Liver (tissue), 9 donors: ENCODE results near the gene GPR33. TPM values are rescaled to one million over a fixed set of nuclear protein-coding genes. Genes with fewer than 3 reads are reported as not detected.

Experiments used
- DNase-seq: peaks from one replicate; pipeline ENCODE4 v3.0.0-alpha.2; 2017; ENCODE audit warnings: low spot score
- H3K27ac ChIP-seq, 2 donors: one replicate each; pipeline ENCODE4 v1.7.0; 2013; ENCODE audit warnings: inconsistent platforms in 2 of 2, low read length in 2 of 2, control low read depth in 1 of 2, low read depth in 1 of 2, mild to moderate bottlenecking in 1 of 2
- H3K27me3 ChIP-seq, 4 donors: one replicate each; pipeline versions ENCODE4 v1.6.1 to v1.7.0; 2013; ENCODE audit warnings: low read length in 3 of 4, inconsistent platforms in 1 of 4, mild to moderate bottlenecking in 1 of 4, moderate library complexity in 1 of 4; ENCODE audit not compliant: control insufficient read depth in 4 of 4, insufficient read depth in 4 of 4
- H3K36me3 ChIP-seq, 4 donors: one replicate each; pipeline versions ENCODE4 v1.6.1 to v1.7.0; 2013; ENCODE audit warnings: low read length in 3 of 4, mild to moderate bottlenecking in 3 of 4, low read depth in 1 of 4, moderate library complexity in 1 of 4; ENCODE audit not compliant: control insufficient read depth in 4 of 4, insufficient read depth in 3 of 4
- H3K4me1 ChIP-seq, 4 donors: one replicate each; pipeline versions ENCODE4 v1.6.1 to v1.7.0; 2013; ENCODE audit warnings: low read length in 3 of 4, mild to moderate bottlenecking in 3 of 4, moderate library complexity in 1 of 4; ENCODE audit not compliant: control insufficient read depth in 4 of 4, insufficient read depth in 4 of 4
- H3K4me3 ChIP-seq, 3 donors: one replicate each; pipeline versions ENCODE4 v1.6.1 to v1.7.0; 2013; ENCODE audit warnings: low read length in 3 of 3, control low read depth in 1 of 3, low read depth in 1 of 3, mild to moderate bottlenecking in 1 of 3
- H3K9ac ChIP-seq, 2 donors: one replicate each; pipeline ENCODE4 v1.7.0; 2013; ENCODE audit warnings: low read length in 2 of 2, mild to moderate bottlenecking in 2 of 2, moderate library complexity in 2 of 2, control low read depth in 1 of 2, low read depth in 1 of 2
- H3K9me3 ChIP-seq, 4 donors: one replicate each; pipeline versions ENCODE4 v1.6.1 to v1.7.0; 2013; ENCODE audit warnings: low read length in 3 of 4; ENCODE audit not compliant: control insufficient read depth in 4 of 4
- EGR1 ChIP-seq, 2 donors: IDR thresholded peaks; 2 replicates each; pipeline ENCODE4 v1.6.1; 2016 to 2018; ENCODE audit warnings: antibody characterized with exemption in 2 of 2, low read depth in 2 of 2
- FOXA1 ChIP-seq: IDR thresholded peaks from 2 replicates; pipeline ENCODE4 v1.6.1; 2016; ENCODE audit warnings: antibody characterized with exemption
- FOXA2 ChIP-seq: IDR thresholded peaks from 2 replicates; pipeline ENCODE4 v1.6.1; 2016; ENCODE audit warnings: antibody characterized with exemption
- HNF4A ChIP-seq, 2 donors: conservative IDR thresholded peaks; 2 replicates each; pipeline ENCODE4 v1.6.1; 2016; ENCODE audit warnings: antibody characterized with exemption in 2 of 2, mild to moderate bottlenecking in 2 of 2
- HNF4G ChIP-seq: IDR thresholded peaks from 2 replicates; pipeline ENCODE4 v1.6.1; 2016; ENCODE audit warnings: antibody characterized with exemption
- MAX ChIP-seq: IDR thresholded peaks from 2 replicates; pipeline ENCODE4 v1.6.1; 2016; ENCODE audit warnings: antibody characterized with exemption
- NR2F2 ChIP-seq: IDR thresholded peaks from 2 replicates; pipeline ENCODE4 v1.6.1; 2016; ENCODE audit warnings: antibody characterized with exemption
- RAD21 ChIP-seq, 2 donors: IDR thresholded peaks; 2 replicates each; pipeline ENCODE4 v1.6.1; 2016; ENCODE audit warnings: antibody characterized with exemption in 2 of 2, mild to moderate bottlenecking in 2 of 2
- REST ChIP-seq: IDR thresholded peaks from 2 replicates; pipeline ENCODE4 v1.6.1; 2016; ENCODE audit warnings: antibody characterized with exemption, mild to moderate bottlenecking
- RXRA ChIP-seq, 2 donors: IDR thresholded peaks; 2 replicates each; pipeline ENCODE4 v1.6.1; 2017 to 2018; ENCODE audit warnings: antibody characterized with exemption in 2 of 2, mild to moderate bottlenecking in 1 of 2
- SP1 ChIP-seq: IDR thresholded peaks from 2 replicates; pipeline ENCODE4 v1.6.1; 2018; ENCODE audit warnings: antibody characterized with exemption, mild to moderate bottlenecking
- TAF1 ChIP-seq: conservative IDR thresholded peaks from 2 replicates; pipeline ENCODE4 v1.6.1; 2016; ENCODE audit warnings: antibody characterized with exemption, mild to moderate bottlenecking
- YY1 ChIP-seq: IDR thresholded peaks from 2 replicates; pipeline ENCODE4 v1.6.1; 2016; ENCODE audit warnings: antibody characterized with exemption, mild to moderate bottlenecking
- WGBS: extraction: QIAGEN DNeasy Blood & Tissue Kit; methylation state at CpG from one replicate; pipeline ENCODE4 v1.1.7; 2013; 5-methylcytosine and 5-hydroxymethylcytosine counted together
- polyA plus RNA-seq, 2 donors: library from polyadenylated mRNA; stranded (reverse) in 1 of 2; unstranded in 1 of 2; fragments of 200-250 nt in 1 of 2; fragments of >200 nt in 1 of 2; fragmentation: Nextera tagmentation in 1 of 2; extraction: Ambion mirVana in 1 of 2; gene quantifications; one replicate each; pipeline versions ENCODE4 v1.2.1 to v1.2.3, GENCODE V29; 2013 to 2015
- total RNA-seq, 2 donors: library from RNA; depleted of rRNA; stranded (reverse); fragments of >200 nt; gene quantifications; one replicate each; pipeline ENCODE4 v1.2.3, GENCODE V29; 2014
- TF ChIP-seq, protein P1 (sequence below): IDR thresholded peaks from 2 replicates; pipeline ENCODE4 v1.6.1; 2016; ENCODE audit warnings: antibody characterized with exemption
- TF ChIP-seq, protein P2 (sequence below): fragments of 150-350 bp; IDR thresholded peaks from 2 replicates; pipeline ENCODE4 v1.5.1; 2017; ENCODE audit warnings: improper control_type of control experiment, low read depth, low read length; ENCODE audit not compliant: missing input control
- TF ChIP-seq, protein P3 (sequence below): IDR thresholded peaks from 2 replicates; pipeline ENCODE4 v1.6.1; 2016; ENCODE audit warnings: antibody characterized with exemption
- donor health status: healthy.
- donor health status: healthy.
- donor health status: healthy.
- donor health status: healthy.
- donor health status: healthy.

GPR33 gene
- total and polyA plus RNA-seq, 4 donors, result not detected

DNA sequence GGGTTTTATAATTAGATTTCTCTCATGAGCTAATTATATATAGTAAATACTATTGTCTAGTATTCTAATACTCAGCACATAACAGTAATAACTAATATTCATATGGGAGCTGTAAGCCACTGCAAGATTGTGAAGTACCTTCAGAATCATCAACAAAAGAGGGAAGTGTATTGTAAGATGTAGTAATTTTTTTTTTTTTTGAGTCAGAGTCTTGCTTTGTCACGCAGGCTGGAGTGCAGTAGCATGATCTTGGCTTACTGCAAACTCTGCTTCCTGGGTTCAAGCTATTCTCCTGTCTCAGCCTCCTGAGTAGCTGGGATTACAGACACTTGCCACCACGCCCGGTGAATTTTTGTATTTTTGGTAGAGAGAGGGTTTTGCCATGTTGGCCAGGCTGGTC lies 3.1 kb downstream of the GPR33 start:
- Histone ChIP-seq H3K27me3 (no peaks in the 10 kb centered on the region), H3K36me3 (no peaks in the 10 kb centered on the region), H3K27ac (no peak overlapping the region), H3K9me3 (no peaks in the 10 kb centered on the region), H3K4me1 (no peaks in the 10 kb centered on the region), H3K4me3 (no peak overlapping the region), H3K9ac (no peak overlapping the region)
- TF ChIP-seq, protein P1, sequence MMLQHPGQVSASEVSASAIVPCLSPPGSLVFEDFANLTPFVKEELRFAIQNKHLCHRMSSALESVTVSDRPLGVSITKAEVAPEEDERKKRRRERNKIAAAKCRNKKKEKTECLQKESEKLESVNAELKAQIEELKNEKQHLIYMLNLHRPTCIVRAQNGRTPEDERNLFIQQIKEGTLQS, result no peak
- TF ChIP-seq, protein P2, sequence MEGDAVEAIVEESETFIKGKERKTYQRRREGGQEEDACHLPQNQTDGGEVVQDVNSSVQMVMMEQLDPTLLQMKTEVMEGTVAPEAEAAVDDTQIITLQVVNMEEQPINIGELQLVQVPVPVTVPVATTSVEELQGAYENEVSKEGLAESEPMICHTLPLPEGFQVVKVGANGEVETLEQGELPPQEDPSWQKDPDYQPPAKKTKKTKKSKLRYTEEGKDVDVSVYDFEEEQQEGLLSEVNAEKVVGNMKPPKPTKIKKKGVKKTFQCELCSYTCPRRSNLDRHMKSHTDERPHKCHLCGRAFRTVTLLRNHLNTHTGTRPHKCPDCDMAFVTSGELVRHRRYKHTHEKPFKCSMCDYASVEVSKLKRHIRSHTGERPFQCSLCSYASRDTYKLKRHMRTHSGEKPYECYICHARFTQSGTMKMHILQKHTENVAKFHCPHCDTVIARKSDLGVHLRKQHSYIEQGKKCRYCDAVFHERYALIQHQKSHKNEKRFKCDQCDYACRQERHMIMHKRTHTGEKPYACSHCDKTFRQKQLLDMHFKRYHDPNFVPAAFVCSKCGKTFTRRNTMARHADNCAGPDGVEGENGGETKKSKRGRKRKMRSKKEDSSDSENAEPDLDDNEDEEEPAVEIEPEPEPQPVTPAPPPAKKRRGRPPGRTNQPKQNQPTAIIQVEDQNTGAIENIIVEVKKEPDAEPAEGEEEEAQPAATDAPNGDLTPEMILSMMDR, result no peak
- WGBS, result 83% methylated on average over 3 of the region's 3 CpGs
- no peak for DNase-seq

DNA sequence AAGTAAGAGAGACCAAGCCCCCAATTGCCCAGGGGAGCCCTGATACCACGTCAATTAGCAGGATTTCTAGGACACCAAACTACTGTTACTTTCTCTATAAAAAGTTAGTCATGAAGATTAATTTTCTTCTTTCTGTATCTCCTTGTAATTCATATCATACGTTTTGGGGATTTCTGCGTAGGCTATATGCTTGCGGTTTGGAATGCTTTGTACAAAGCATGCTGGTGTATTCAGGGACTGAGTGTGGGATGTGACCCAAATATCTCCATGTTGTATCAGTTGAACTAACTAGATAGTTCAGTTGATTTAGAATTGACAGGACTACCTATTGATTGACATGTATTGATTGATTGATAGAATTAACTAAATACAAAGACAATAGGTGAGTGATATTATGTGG lies 7.7 kb downstream of the GPR33 start:
- H3K27ac ChIP-seq, result no peak overlapping the region
- no peaks in the 10 kb centered on the region for H3K36me3 ChIP-seq
- H3K27me3 ChIP-seq, result no peaks in the 10 kb centered on the region
- H3K9me3 ChIP-seq, result no peaks in the 10 kb centered on the region
- H3K4me3 ChIP-seq, result no peak overlapping the region
- TF ChIP-seq YY1 (no peak), REST (no peak), RAD21 (IDR thresholded peaks at IDR 0.05) (no peak), SP1 (no peak), MAX (no peak), HNF4A (conservative IDR thresholded peaks at IDR 0.05) (no peak), TAF1 (no peak), EGR1 (IDR thresholded peaks at IDR 0.05; ENCODE audit: low read depth in 2 of 2) (no peak), FOXA1 (no peak), NR2F2 (no peak), HNF4G (no peak), RXRA (IDR thresholded peaks at IDR 0.05) (no peak), FOXA2 (no peak)
- TF ChIP-seq, protein P1, result no peak
- TF ChIP-seq, protein P3, sequence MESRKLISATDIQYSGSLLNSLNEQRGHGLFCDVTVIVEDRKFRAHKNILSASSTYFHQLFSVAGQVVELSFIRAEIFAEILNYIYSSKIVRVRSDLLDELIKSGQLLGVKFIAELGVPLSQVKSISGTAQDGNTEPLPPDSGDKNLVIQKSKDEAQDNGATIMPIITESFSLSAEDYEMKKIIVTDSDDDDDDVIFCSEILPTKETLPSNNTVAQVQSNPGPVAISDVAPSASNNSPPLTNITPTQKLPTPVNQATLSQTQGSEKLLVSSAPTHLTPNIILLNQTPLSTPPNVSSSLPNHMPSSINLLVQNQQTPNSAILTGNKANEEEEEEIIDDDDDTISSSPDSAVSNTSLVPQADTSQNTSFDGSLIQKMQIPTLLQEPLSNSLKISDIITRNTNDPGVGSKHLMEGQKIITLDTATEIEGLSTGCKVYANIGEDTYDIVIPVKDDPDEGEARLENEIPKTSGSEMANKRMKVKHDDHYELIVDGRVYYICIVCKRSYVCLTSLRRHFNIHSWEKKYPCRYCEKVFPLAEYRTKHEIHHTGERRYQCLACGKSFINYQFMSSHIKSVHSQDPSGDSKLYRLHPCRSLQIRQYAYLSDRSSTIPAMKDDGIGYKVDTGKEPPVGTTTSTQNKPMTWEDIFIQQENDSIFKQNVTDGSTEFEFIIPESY, result no peak
- no peaks in the 10 kb centered on the region for H3K4me1 ChIP-seq
- 71% methylated on average over 4 of the region's 4 CpGs for WGBS
- H3K9ac ChIP-seq, result no peak overlapping the region
- no peak for DNase-seq
